Breast epithelium (tissue), 4 donors: Measurements from ENCODE around the gene PFN1. TPM values are rescaled to one million over a fixed set of nuclear protein-coding genes. Genes with fewer than 3 reads are reported as not detected.

Source experiments
- DNase-seq, 2 donors: peaks; one replicate each; pipeline ENCODE4 v3.0.0-alpha.2; 2019; ENCODE audit warnings: low spot score in 2 of 2
- H3K27ac ChIP-seq, 2 donors: fragments of 200-600 bp; sonication (generic) in 1 of 2; one replicate each; pipeline ENCODE4 v1.5.1; 2016 to 2019; ENCODE audit warnings: mild to moderate bottlenecking in 1 of 2
- H3K27me3 ChIP-seq, 2 donors: fragments of 200-600 bp; sonication (generic) in 1 of 2; one replicate each; pipeline versions ENCODE4 v1.5.1 to v1.6.0; 2017 to 2019; ENCODE audit warnings: control low read depth in 1 of 2, mild to moderate bottlenecking in 1 of 2
- H3K36me3 ChIP-seq: fragments of 200-600 bp; one replicate; pipeline ENCODE4 v1.5.1; 2019
- H3K4me1 ChIP-seq, 2 donors: fragments of 200-600 bp; sonication (generic); one replicate each; pipeline ENCODE4 v1.5.1; 2016 to 2019; ENCODE audit warnings: control low read depth in 1 of 2
- H3K4me3 ChIP-seq, 3 donors: fragments of 200-600 bp; sonication (generic); 1 replicate in 2 of 3; 2 replicates in 1 of 3; pipeline ENCODE4 v1.5.1; 2016 to 2019; ENCODE audit warnings: mild to moderate bottlenecking in 3 of 3, moderate library complexity in 2 of 3
- H3K9me3 ChIP-seq, 2 donors: fragments of 200-600 bp; sonication (generic) in 1 of 2; one replicate each; pipeline ENCODE4 v1.5.1; 2016 to 2019; ENCODE audit warnings: control low read depth in 1 of 2
- CTCF ChIP-seq, 3 donors: fragments of 450-650 bp; IDR thresholded peaks; one replicate each; pipeline ENCODE4 v1.5.1; 2016 to 2017; ENCODE audit warnings: antibody characterized with exemption in 3 of 3, mild to moderate bottlenecking in 3 of 3, moderate library complexity in 3 of 3
- POLR2A ChIP-seq: fragments of 450-650 bp; IDR thresholded peaks from one replicate; pipeline ENCODE4 v1.6.1; 2016; ENCODE audit warnings: antibody characterized with exemption, mild to moderate bottlenecking, moderate library complexity
- POLR2AphosphoS5 ChIP-seq, 3 donors: sonication (generic); formaldehyde crosslinking; IDR thresholded peaks; one replicate each; pipeline ENCODE4 v1.6.1; 2017; ENCODE audit warnings: antibody characterized with exemption in 3 of 3
- intact Hi-C: fragments of 100-400 bp; cut with DNase I; formaldehyde crosslinking; loops from one replicate; pipeline ENCODE4 v1.15.1; 2023; ENCODE audit warnings: low total_unique reads
- total RNA-seq, 3 donors: library from RNA; depleted of rRNA; stranded (reverse); fragments of >200 nt; gene quantifications; one replicate each; pipeline ENCODE4 v1.1.0, GENCODE V29; 2016

PFN1 gene
- total RNA-seq, 3 donors from 2014 or later, result 290 to 487 (median 379) TPM

DNA sequence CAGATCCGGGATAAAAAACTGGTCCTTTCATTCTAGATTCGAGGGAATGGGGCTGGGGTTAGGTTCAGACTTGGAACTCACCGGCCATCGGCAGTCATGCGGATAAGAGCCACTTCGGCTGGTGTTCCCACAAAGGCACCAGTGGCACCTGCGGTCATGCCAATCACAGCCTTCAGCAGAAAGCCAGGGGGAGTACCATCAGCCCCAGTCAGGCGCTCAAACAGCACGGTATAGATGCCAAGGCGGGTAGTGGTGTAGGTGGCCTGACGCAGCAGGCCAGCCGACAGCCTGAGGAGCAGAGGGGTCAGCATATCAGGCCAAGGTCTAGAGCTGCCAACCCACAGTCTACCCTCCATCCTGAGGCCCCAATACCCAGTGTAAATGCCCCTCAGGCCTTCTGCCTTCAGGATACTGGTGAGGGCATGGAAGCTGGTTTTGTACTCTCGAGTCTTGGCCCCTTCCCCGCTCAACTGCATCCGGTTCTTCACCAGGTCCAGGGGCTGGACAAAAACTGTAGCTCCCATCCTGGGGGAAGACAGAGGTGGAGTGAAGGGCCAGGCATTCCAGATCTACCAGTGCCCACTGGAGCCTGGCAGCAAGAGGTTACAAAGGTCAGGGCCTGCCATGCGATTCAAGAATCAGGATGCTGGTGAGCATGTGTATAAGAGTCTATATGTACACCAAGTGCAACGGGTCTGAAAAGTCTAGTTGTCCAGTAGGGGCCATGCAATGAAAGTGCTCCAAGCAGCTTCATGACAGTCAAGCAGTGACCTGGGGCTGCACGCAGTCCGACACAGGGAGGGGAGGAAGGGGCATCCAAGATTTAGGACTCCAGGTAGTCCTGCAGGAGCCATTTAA is 9.4 kb downstream of the PFN1 start:
- peaks cover 17 to 32% of the 10 kb centered on the region in 2 donors for H3K4me1 ChIP-seq
- DNase-seq, result no peak
- H3K4me3 ChIP-seq, result peak overlapping the region; percentile 83 to 85 (median 83)
- no peaks in the 10 kb centered on the region for H3K9me3 ChIP-seq
- H3K27me3 ChIP-seq, result no peaks in the 10 kb centered on the region
- TF ChIP-seq CTCF (IDR thresholded peaks at IDR 0.05), result no peak
- TF ChIP-seq POLR2A, result no peak
- no peak for TF ChIP-seq POLR2AphosphoS5 (IDR thresholded peaks at IDR 0.05)
- no peaks in the 10 kb centered on the region for H3K36me3 ChIP-seq
- H3K27ac ChIP-seq, result peak overlapping the region; percentile 97
- intact Hi-C loops, result no loop called here

DNA sequence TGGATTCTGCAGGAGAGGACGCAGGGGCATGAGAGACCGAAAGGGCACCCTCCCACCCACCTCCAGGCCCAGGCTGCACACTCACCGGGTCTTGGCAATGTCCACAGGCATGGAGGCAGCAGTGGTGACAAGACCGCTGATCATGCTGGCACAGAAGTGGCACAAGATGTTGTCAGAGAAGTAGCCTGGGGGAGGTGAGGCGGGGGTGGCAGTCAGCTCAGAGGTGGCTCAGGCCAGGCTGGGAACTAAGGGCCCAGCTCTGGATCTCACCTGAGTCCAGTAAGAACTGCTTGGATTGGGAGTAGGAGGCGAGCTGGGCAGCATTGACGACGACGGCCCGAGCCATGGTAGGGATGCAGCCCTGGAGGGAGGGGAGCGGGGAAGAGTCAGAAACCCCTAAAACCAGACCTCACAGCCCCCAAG is 10.2 kb downstream of the PFN1 start:
- TF ChIP-seq POLR2A (no peak), CTCF (IDR thresholded peaks at IDR 0.05) (no peak), POLR2AphosphoS5 (IDR thresholded peaks at IDR 0.05) (no peak)
- intact Hi-C loops, result no loop called here
- peak overlapping the region; percentile 97 for H3K27ac ChIP-seq
- H3K36me3 ChIP-seq, result no peaks in the 10 kb centered on the region
- DNase-seq, result no peak
- peaks cover 17 to 32% of the 10 kb centered on the region in 2 donors for H3K4me1 ChIP-seq
- H3K4me3 ChIP-seq, result peak overlapping the region in 1 of 3 donors; percentile 85
- no peaks in the 10 kb centered on the region for H3K27me3 ChIP-seq
- H3K9me3 ChIP-seq, result no peaks in the 10 kb centered on the region

DNA sequence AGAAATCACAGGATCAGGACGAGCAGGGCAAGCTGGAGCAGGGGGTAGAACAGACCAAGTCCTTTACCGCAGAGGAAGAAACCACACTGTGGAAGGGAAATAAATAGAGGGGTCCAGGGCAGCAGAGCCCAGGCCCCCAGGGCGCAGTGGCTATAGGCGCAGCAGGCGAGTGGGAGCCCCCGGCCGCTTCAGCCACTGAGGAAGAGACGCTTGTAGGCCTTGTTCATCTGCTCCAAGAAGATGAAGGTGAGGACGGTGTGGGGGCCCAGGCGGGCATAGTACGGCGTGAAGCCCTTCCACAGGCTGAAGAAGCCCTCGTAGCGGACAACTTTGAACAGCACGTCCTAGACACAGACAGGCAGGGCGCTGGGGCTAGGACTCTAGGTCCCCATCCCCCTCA is 10.8 kb downstream of the PFN1 start:
- Histone ChIP-seq H3K27ac (no peak overlapping the region), H3K4me1 (peaks cover 17 to 32% of the 10 kb centered on the region in 2 donors), H3K9me3 (no peaks in the 10 kb centered on the region), H3K27me3 (no peaks in the 10 kb centered on the region), H3K4me3 (no peak overlapping the region), H3K36me3 (no peaks in the 10 kb centered on the region)
- TF ChIP-seq CTCF (IDR thresholded peaks at IDR 0.05), result no peak
- no peak for TF ChIP-seq POLR2A
- no peak for TF ChIP-seq POLR2AphosphoS5 (IDR thresholded peaks at IDR 0.05)
- intact Hi-C loops, result no loop called here
- no peak for DNase-seq

GRCh38 chr17:4936436-4936835 is 11.9 kb downstream of the PFN1 start:
- no peak for TF ChIP-seq CTCF (IDR thresholded peaks at IDR 0.05)
- Histone ChIP-seq H3K36me3 (no peaks in the 10 kb centered on the region), H3K4me1 (peaks cover 17 to 29% of the 10 kb centered on the region in 2 donors), H3K27ac (no peak overlapping the region), H3K9me3 (no peaks in the 10 kb centered on the region), H3K4me3 (no peak overlapping the region), H3K27me3 (no peaks in the 10 kb centered on the region)
- DNase-seq, result no peak
- intact Hi-C loops, result no loop called here

DNA sequence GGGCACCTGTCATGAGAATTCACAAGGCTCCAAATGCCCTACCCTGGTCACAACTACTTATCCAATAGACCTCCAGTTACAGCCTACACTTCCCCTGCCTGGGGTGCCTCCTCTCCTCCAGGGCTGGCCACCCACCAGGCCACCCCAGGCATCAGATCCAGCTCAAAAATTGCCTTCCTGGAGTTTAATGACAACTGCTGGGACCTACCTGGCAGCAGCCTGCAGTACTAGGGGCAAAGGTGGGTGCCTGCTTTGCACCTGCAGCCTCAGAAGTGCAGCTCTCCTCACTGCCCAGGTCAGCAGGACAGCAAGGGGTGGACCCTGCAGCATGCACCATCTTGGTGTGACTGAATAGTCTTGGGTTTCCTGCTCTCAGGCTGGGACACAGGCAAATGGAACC is 12.7 kb downstream of the PFN1 start:
- H3K27me3 ChIP-seq, result no peaks in the 10 kb centered on the region
- no peak overlapping the region for H3K4me3 ChIP-seq
- DNase-seq, result no peak
- no peaks in the 10 kb centered on the region for H3K36me3 ChIP-seq
- TF ChIP-seq CTCF (IDR thresholded peaks at IDR 0.05) (no peak), POLR2AphosphoS5 (IDR thresholded peaks at IDR 0.05) (no peak), POLR2A (no peak)
- H3K27ac ChIP-seq, result no peak overlapping the region
- peaks cover 10 to 23% of the 10 kb centered on the region in 2 donors for H3K4me1 ChIP-seq
- no peaks in the 10 kb centered on the region for H3K9me3 ChIP-seq
- intact Hi-C loops, result no loop called here
